ENCODE results near the gene SLC25A42. TPM values are rescaled to one million over a fixed set of nuclear protein-coding genes. Genes with fewer than 3 reads are reported as not detected.

SLC25A42 gene
- total and polyA plus RNA-seq, 2 donors (not counting 1 experiment from before 2014, with no cell fraction given): 36.5 to 83.9 TPM

- H3K4me1 Mint-ChIP-seq: peaks cover 3% of the 10 kb centered on the region
- Histone ChIP-seq H3K4me1 (ENCODE audit: control insufficient read depth in 2 of 2, insufficient read depth in 2 of 2, low read length in 2 of 2) (no peaks in the 10 kb centered on the region), H4K20me1 (ENCODE audit: control insufficient read depth, insufficient read depth, low read length, poor library complexity, severe bottlenecking) (peaks cover 31% of the 10 kb centered on the region), H3K4me2 (replicated peaks; ENCODE audit: low read depth, low read length, poor library complexity, severe bottlenecking) (no peak overlapping the region), H2AFZ (ENCODE audit: insufficient read depth, low read depth, low read length, poor library complexity, severe bottlenecking) (no peak overlapping the region), H3K27me3 (replicated peaks in 1 of 4; ENCODE audit: control extremely low read depth in 1 of 4, control insufficient read depth in 3 of 4, insufficient read depth in 4 of 4, low read length in 3 of 4) (no peaks in the 10 kb centered on the region), H3K27ac (ENCODE audit: low read length in 2 of 2) (no peak overlapping the region), H3K9me3 (ENCODE audit: control extremely low read depth in 1 of 3, control insufficient read depth in 2 of 3, insufficient read depth in 1 of 3, low read length in 2 of 3) (no peaks in the 10 kb centered on the region), H3K9ac (ENCODE audit: low read length) (no peak overlapping the region), H3K4me3 (ENCODE audit: control extremely low read depth in 1 of 5, extremely low read depth in 1 of 5, insufficient read depth in 1 of 5, low read depth in 2 of 5, low read length in 4 of 5) (no peak overlapping the region), H3K79me2 (ENCODE audit: control insufficient read depth, insufficient read depth, low read length) (peaks cover 15% of the 10 kb centered on the region), H3K36me3 (replicated peaks in 1 of 2; ENCODE audit: control extremely low read depth in 1 of 2, control insufficient read depth in 1 of 2, extremely low read depth in 1 of 2, insufficient read depth in 2 of 2, low read length in 1 of 2) (peaks cover 0 to 46% of the 10 kb centered on the region in 2 experiments)
- no peak for ATAC-seq (ENCODE audit: low read depth)
- no peaks in the 10 kb centered on the region for H3K27me3 Mint-ChIP-seq
- H3K9me3 Mint-ChIP-seq (ENCODE audit: insufficient read depth): no peaks in the 10 kb centered on the region
- no peak overlapping the region for H3K27ac Mint-ChIP-seq
- intact Hi-C loops (cut with micrococcal nuclease): no loop called here
- ChIA-PET POLR2A (interaction anchor here (0.6 to 0.9 kb wide), 2 partner anchors 28 to 35 kb away, joined by 3 to 4 read pairs; no protein-coding TSS in a partner anchor), CTCF (interaction anchor here (0.6 kb wide), 1 partner anchor 17 kb away, joined by 3 read pairs; no protein-coding TSS in a partner anchor)
- TF ChIP-seq EZH2 (IDR thresholded peaks at IDR 0.05; ENCODE audit: borderline replicate concordance, insufficient read depth, low read depth, low read length, poor library complexity, severe bottlenecking) (no peak), CTCF (IDR thresholded peaks at IDR 0.05) (no peak)
- DNase-seq: no peak
- no peak overlapping the region for H3K4me3 Mint-ChIP-seq
- WGBS (ENCODE audit: insufficient coverage): 100% methylated on average over 8 of the region's 9 CpGs
Measured at GRCh38 chr19:19098084-19098702, 34.4 kb downstream of the SLC25A42 start.
